Suprapubic skin (tissue), 4 donors: ENCODE results near the gene SNX9. TPM values are rescaled to one million over a fixed set of nuclear protein-coding genes. Genes with fewer than 3 reads are reported as not detected.

Source experiments
- DNase-seq, 2 donors: peaks; one replicate each; pipeline ENCODE4 v3.0.0-alpha.2; 2019; ENCODE audit warnings: low spot score in 2 of 2
- H3K27ac ChIP-seq: fragments of 200-600 bp; sonication (generic); one replicate; pipeline ENCODE4 v1.5.1; 2019
- H3K27me3 ChIP-seq: fragments of 200-600 bp; sonication (generic); one replicate; pipeline ENCODE4 v1.5.1; 2019
- H3K36me3 ChIP-seq: fragments of 200-600 bp; sonication (generic); one replicate; pipeline ENCODE4 v1.5.1; 2019
- H3K4me1 ChIP-seq: fragments of 200-600 bp; sonication (generic); one replicate; pipeline ENCODE4 v1.5.1; 2019
- H3K4me3 ChIP-seq: fragments of 200-600 bp; sonication (generic); one replicate; pipeline ENCODE4 v1.5.1; 2019; ENCODE audit warnings: mild to moderate bottlenecking
- H3K9me3 ChIP-seq: fragments of 200-600 bp; sonication (generic); one replicate; pipeline ENCODE4 v1.5.1; 2019
- EP300 ChIP-seq: sonication (generic); formaldehyde crosslinking; IDR thresholded peaks from one replicate; pipeline ENCODE4 v1.6.1; 2017; ENCODE audit warnings: antibody characterized with exemption
- POLR2A ChIP-seq, 2 donors: fragments of 450-650 bp; IDR thresholded peaks; one replicate each; pipeline ENCODE4 v1.6.1; 2017; ENCODE audit warnings: antibody characterized with exemption in 2 of 2, mild to moderate bottlenecking in 2 of 2, moderate library complexity in 2 of 2
- POLR2AphosphoS5 ChIP-seq, 3 donors: sonication (generic); formaldehyde crosslinking; IDR thresholded peaks; one replicate each; pipeline ENCODE4 v1.6.1; 2017; ENCODE audit warnings: antibody characterized with exemption in 3 of 3
- WGBS: methylation state at CpG from one replicate; pipeline ENCODE4 v1.1.5; 2018; 5-methylcytosine and 5-hydroxymethylcytosine counted together
- total RNA-seq, 4 donors: library from RNA; depleted of rRNA; stranded (reverse); fragments of >200 nt; gene quantifications; one replicate each; pipeline ENCODE4 v1.1.0, GENCODE V29; 2016
- TF ChIP-seq, protein P1 (sequence below), 2 donors: fragments of 200-600 bp in 1 of 2; fragments of 450-650 bp in 1 of 2; sonication (generic) in 1 of 2; IDR thresholded peaks; one replicate each; pipeline ENCODE4 v1.5.1; 2016 to 2019; ENCODE audit warnings: antibody characterized with exemption in 2 of 2, mild to moderate bottlenecking in 1 of 2, moderate library complexity in 1 of 2

Gene SNX9
- total RNA-seq, 4 donors from 2014 or later = 30.4 to 44.2 (median 35.8) TPM

DNA sequence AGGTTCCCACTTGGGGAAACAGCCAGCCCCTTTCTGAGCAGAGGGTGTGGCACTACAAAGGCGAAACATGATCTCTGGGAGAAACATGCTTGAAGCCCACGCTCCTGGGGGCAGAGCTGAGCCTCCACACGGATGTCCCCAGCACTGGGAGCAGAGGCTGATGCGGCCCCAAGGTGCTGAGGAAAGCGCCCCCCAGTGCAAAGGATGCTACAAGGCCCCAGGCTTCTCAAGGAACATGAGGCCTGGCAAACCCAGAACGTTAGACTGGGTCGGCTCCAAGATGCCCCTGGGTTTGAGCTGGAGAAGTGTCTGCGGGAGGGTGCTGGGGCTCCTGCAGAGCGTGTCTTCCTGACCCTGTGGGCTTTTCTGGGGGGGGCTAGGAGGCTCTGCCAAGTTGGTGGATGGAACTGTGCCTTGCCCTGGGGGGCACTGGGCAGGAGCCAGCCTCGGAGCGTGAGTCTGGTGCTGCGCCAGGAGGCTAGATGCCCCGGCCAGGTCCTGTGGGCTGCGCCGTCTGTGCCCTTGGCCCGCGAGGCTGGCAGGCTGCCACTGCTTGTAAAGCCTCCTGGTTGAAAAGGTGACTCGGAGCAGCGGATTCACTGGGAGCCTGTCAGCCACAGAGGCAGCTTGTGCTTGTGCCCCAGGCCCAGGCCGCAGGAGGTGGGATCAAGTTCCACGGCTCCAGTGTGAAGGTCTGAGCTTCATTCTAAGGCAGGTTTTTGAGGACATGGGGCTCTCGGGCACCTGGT is 166.7 kb downstream of the SNX9 start:
- Histone ChIP-seq H3K27me3 (no peaks in the 10 kb centered on the region), H3K27ac (peak overlapping the region; percentile 1), H3K36me3 (no peaks in the 10 kb centered on the region), H3K4me3 (peak overlapping the region; percentile 10), H3K4me1 (peaks cover 24% of the 10 kb centered on the region), H3K9me3 (no peaks in the 10 kb centered on the region)
- 24% methylated on average over 14 of the region's 22 CpGs for WGBS
- DNase-seq = no peak
- TF ChIP-seq, protein P1, sequence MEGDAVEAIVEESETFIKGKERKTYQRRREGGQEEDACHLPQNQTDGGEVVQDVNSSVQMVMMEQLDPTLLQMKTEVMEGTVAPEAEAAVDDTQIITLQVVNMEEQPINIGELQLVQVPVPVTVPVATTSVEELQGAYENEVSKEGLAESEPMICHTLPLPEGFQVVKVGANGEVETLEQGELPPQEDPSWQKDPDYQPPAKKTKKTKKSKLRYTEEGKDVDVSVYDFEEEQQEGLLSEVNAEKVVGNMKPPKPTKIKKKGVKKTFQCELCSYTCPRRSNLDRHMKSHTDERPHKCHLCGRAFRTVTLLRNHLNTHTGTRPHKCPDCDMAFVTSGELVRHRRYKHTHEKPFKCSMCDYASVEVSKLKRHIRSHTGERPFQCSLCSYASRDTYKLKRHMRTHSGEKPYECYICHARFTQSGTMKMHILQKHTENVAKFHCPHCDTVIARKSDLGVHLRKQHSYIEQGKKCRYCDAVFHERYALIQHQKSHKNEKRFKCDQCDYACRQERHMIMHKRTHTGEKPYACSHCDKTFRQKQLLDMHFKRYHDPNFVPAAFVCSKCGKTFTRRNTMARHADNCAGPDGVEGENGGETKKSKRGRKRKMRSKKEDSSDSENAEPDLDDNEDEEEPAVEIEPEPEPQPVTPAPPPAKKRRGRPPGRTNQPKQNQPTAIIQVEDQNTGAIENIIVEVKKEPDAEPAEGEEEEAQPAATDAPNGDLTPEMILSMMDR (IDR thresholded peaks at IDR 0.05) = no peak
- no peak for TF ChIP-seq EP300
- TF ChIP-seq POLR2A (IDR thresholded peaks at IDR 0.05) = no peak
- no peak for TF ChIP-seq POLR2AphosphoS5 (IDR thresholded peaks at IDR 0.05)

GRCh38 chr6:157990321-157991066 is 167.4 kb downstream of the SNX9 start:
- Histone ChIP-seq H3K4me1 (peaks cover 24% of the 10 kb centered on the region), H3K9me3 (no peaks in the 10 kb centered on the region), H3K4me3 (no peak overlapping the region), H3K36me3 (no peaks in the 10 kb centered on the region), H3K27ac (peak overlapping the region; percentile 1), H3K27me3 (no peaks in the 10 kb centered on the region)
- WGBS = 72% methylated on average over 11 of the region's 15 CpGs
- DNase-seq = no peak
- TF ChIP-seq EP300 = no peak

DNA sequence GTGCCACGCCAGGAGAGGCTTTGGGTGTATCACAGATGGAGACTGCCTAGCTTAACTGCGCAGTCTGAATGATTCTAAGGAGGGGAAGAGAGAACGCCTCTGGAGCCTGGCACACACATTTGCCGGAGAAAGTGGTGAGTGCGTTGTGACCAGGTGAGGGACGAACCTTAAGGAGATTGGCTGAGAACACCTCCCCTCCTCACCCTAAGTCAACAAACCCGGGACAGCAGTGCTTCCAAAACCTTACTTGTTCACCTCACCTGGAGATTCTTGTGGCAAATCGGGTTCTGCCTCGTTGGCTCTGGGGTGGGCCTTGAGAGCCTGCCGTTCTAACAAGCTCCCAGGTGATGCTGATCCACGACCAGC is 168.0 kb downstream of the SNX9 start:
- Histone ChIP-seq H3K9me3 (no peaks in the 10 kb centered on the region), H3K36me3 (no peaks in the 10 kb centered on the region), H3K27me3 (no peaks in the 10 kb centered on the region), H3K4me3 (no peak overlapping the region), H3K4me1 (peaks cover 18% of the 10 kb centered on the region), H3K27ac (no peak overlapping the region)
- 89% methylated on average over 11 of the region's 11 CpGs for WGBS
- no peak for DNase-seq
- no peak for TF ChIP-seq POLR2AphosphoS5 (IDR thresholded peaks at IDR 0.05)

DNA sequence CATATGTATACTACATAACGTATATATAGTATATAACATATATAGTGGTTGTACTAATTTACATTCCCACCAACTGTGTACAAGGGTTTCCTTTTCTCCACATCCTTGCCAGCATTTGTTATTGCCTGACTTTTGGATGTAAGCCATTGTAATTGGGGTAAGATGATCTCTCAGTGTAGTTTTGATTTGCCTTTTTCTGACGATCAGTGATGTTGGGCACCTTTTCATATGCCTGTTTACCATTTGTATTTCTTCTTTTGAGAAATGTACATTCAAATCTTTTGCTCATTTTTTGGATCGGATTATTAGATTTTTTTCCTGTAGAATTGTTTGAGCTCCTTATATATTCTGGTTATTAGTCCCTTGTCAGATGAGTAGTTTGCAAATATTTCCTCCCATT is 170.0 kb downstream of the SNX9 start:
- H3K36me3 ChIP-seq = no peaks in the 10 kb centered on the region
- no peak for DNase-seq
- 76% methylated on average over 3 of the region's 3 CpGs for WGBS
- H3K27me3 ChIP-seq = no peaks in the 10 kb centered on the region
- H3K27ac ChIP-seq = no peak overlapping the region
- H3K9me3 ChIP-seq = no peaks in the 10 kb centered on the region
- peaks cover 18% of the 10 kb centered on the region for H3K4me1 ChIP-seq
- TF ChIP-seq POLR2AphosphoS5 (IDR thresholded peaks at IDR 0.05) = no peak
- TF ChIP-seq POLR2A (IDR thresholded peaks at IDR 0.05) = no peak
- TF ChIP-seq, protein P1 (IDR thresholded peaks at IDR 0.05) = no peak
- TF ChIP-seq EP300 = no peak
- no peak overlapping the region for H3K4me3 ChIP-seq

DNA sequence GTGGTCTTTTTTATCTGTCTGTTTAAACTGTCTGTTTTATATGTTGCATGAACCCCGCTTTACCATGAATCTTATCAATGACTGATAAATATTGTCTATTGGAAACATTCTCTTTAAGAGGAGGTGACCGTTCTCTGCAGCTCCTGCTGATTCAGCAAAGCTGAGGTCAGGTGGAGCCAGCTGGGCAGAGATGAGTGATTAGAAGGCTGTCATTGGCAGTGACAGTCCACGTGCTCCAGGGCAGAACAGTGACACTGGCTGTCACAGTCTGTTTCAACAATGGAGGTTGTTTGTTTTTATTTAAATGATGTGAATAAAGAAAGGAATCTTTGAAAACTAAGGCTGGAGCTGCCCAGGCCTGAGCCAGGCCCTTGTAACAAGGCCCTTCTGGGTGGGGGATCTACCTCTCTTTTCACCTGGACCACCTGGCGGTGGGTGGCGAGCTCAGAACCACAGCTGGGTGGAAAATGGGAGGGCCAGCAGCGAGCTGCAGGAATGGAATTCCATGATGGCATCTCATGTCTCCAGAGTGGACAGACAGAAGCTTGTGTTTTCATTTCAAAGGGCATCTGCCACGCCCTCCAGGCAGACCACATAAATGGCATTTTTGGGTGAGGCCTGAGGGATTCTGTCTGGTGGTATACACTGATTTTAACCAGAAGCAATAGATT is 171.2 kb downstream of the SNX9 start:
- Histone ChIP-seq H3K4me3 (no peak overlapping the region), H3K36me3 (no peaks in the 10 kb centered on the region), H3K27me3 (no peaks in the 10 kb centered on the region), H3K4me1 (peaks cover 15% of the 10 kb centered on the region), H3K9me3 (no peaks in the 10 kb centered on the region), H3K27ac (no peak overlapping the region)
- TF ChIP-seq POLR2A (IDR thresholded peaks at IDR 0.05) = no peak
- no peak for TF ChIP-seq POLR2AphosphoS5 (IDR thresholded peaks at IDR 0.05)
- no peak for TF ChIP-seq EP300
- TF ChIP-seq, protein P1 (IDR thresholded peaks at IDR 0.05) = no peak
- DNase-seq = no peak
- WGBS = 89% methylated on average over 7 of the region's 7 CpGs

Other genes with a start within 250 kb of the SNX9 start
- gene SYNJ2, start 158.6 kb downstream of the SNX9 start, total RNA-seq = 10 to 100 TPM in 1 of 4 donors, 1 to 10 TPM in 3; 4.3 to 10.7 (median 6.8) TPM